Kidney (tissue), 14 donors: ENCODE data around the gene FZR1. TPM values are rescaled to one million over a fixed set of nuclear protein-coding genes. Genes with fewer than 3 reads are reported as not detected.

Experiments
- DNase-seq, 5 donors: peaks; one replicate each; pipeline ENCODE4 v3.0.0-alpha.2; 2013 to 2020
- FAIRE-seq: peaks from 2 replicates; lab custom pipeline; 2012; peaks lifted over from hg19 to GRCh38; lab: Jason Lieb, UNC
- H3K27ac ChIP-seq, 2 donors: one replicate each; pipeline ENCODE4 v1.7.0; 2013; ENCODE audit warnings: low read depth in 2 of 2, low read length in 2 of 2, inconsistent platforms in 1 of 2
- H3K27me3 ChIP-seq: one replicate; pipeline ENCODE4 v1.7.1; 2013; ENCODE audit warnings: low read length, inconsistent platforms; ENCODE audit not compliant: control insufficient read depth, insufficient read depth
- H3K36me3 ChIP-seq, 3 donors: one replicate each; pipeline versions ENCODE4 v1.7.0 to v1.7.1; 2013; ENCODE audit warnings: low read length in 3 of 3, control low read depth in 1 of 3, inconsistent platforms in 1 of 3; ENCODE audit not compliant: insufficient read depth in 3 of 3, control insufficient read depth in 2 of 3
- H3K4me1 ChIP-seq, 3 donors: one replicate each; pipeline versions ENCODE4 v1.7.0 to v1.7.1; 2013; ENCODE audit warnings: low read length in 3 of 3, inconsistent platforms in 1 of 3, low read depth in 1 of 3; ENCODE audit not compliant: control insufficient read depth in 2 of 3, insufficient read depth in 2 of 3
- H3K4me3 ChIP-seq, 3 donors: one replicate each; pipeline versions ENCODE4 v1.7.0 to v1.8.1; 2013; ENCODE audit warnings: low read length in 3 of 3, control low read depth in 1 of 3, inconsistent platforms in 1 of 3
- H3K9ac ChIP-seq, 3 donors: one replicate each; pipeline versions ENCODE4 v1.7.0 to v1.7.1; 2013; ENCODE audit warnings: low read length in 3 of 3, control low read depth in 1 of 3, inconsistent platforms in 1 of 3
- H3K9me3 ChIP-seq, 3 donors: one replicate each; pipeline versions ENCODE4 v1.7.0 to v1.7.1; 2013; ENCODE audit warnings: low read length in 3 of 3, control low read depth in 1 of 3, inconsistent platforms in 1 of 3; ENCODE audit not compliant: control insufficient read depth in 2 of 3, insufficient read depth in 1 of 3
- CTCF ChIP-seq: IDR thresholded peaks from 3 replicates; pipeline ENCODE4 v1.5.1; 2012; ENCODE audit warnings: mild to moderate bottlenecking, moderate library complexity, borderline replicate concordance; ENCODE audit not compliant: insufficient read depth; ENCODE audit errors: extremely low read depth
- intact Hi-C: fragments of 100-400 bp; cut with DNase I; formaldehyde crosslinking; loops from one replicate; pipeline ENCODE4 v1.11.1; 2022
- polyA plus RNA-seq: library from polyadenylated mRNA; stranded (reverse); fragments of 350-450 nt; fragmentation: Illumina TruSeq; extraction: RNeasy Lipid Tissue Mini Kit (QIAGEN cat#74804); gene quantifications from one replicate; pipeline ENCODE4 v1.2.3, GENCODE V29; 2014; ENCODE audit warnings: low read depth, low replicate concordance; ENCODE audit not compliant: insufficient read depth
- total RNA-seq: library from RNA; stranded (reverse); fragmentation: NEBNext Ultra II Directional; extraction: Animal tissue kit (Norgen Biotek cat#: 25700); gene quantifications from one replicate; pipeline ENCODE4 v1.2.1, GENCODE V29; 2021
- donor health status: control.
- donor health status: control.
- donor health status: control.
- donor health status: control.
- donor health status: control.
- donor health status: DM: yes; HTN: yes; CAD: no.
- donor health status: Normal renal cell carcinoma (clear cell type).

FZR1 gene
- total and polyA plus RNA-seq, 2 donors from 2014 or later = 28.4 to 48.0 TPM

GRCh38 chr19:3547301-3547731 lies 41.2 kb downstream of the FZR1 start:
- H3K36me3 ChIP-seq = peaks cover 0 to 13% (median 0%) of the 10 kb centered on the region in 3 donors
- TF ChIP-seq CTCF = no peak
- intact Hi-C loops = no loop called here
- no peak for FAIRE-seq
- no peaks in the 10 kb centered on the region for H3K27me3 ChIP-seq
- H3K4me1 ChIP-seq = peaks cover 0 to 3% (median 0%) of the 10 kb centered on the region in 3 donors
- no peak overlapping the region for H3K9ac ChIP-seq
- peak in 1 of 5 donors; percentile 41 for DNase-seq
- no peaks in the 10 kb centered on the region for H3K9me3 ChIP-seq
- no peak overlapping the region for H3K27ac ChIP-seq
- no peak overlapping the region for H3K4me3 ChIP-seq

- FAIRE-seq (no peak), DNase-seq (peak in 2 of 5 donors; percentile 39 to 76)
- peaks cover 0 to 6% (median 0%) of the 10 kb centered on the region in 3 donors for H3K4me1 ChIP-seq
- no peak for TF ChIP-seq CTCF
- H3K27me3 ChIP-seq = no peaks in the 10 kb centered on the region
- intact Hi-C loops = no loop called here
- H3K9ac ChIP-seq = no peak overlapping the region
- H3K36me3 ChIP-seq = peaks cover 0 to 13% (median 0%) of the 10 kb centered on the region in 3 donors
- no peaks in the 10 kb centered on the region for H3K9me3 ChIP-seq
- no peak overlapping the region for H3K4me3 ChIP-seq
- H3K27ac ChIP-seq = no peak overlapping the region
Observed at GRCh38 chr19:3547767-3548282, 41.7 kb downstream of the FZR1 start.

- FAIRE-seq (no peak), DNase-seq (peak in 1 of 5 donors; percentile 30)
- Histone ChIP-seq H3K4me1 (peaks cover 0 to 6% (median 0%) of the 10 kb centered on the region in 3 donors), H3K27ac (peak overlapping the region in 1 of 2 donors; percentile 22), H3K4me3 (no peak overlapping the region), H3K36me3 (peaks cover 0 to 13% (median 0%) of the 10 kb centered on the region in 3 donors), H3K27me3 (no peaks in the 10 kb centered on the region), H3K9me3 (no peaks in the 10 kb centered on the region), H3K9ac (no peak overlapping the region)
- TF ChIP-seq CTCF = no peak
- intact Hi-C loops = no loop called here
Observed at GRCh38 chr19:3548606-3549005, 42.5 kb downstream of the FZR1 start.
